H1 (cell line): ENCODE results near the gene PDYN.

ENCODE experiments used
- BRCA1 ChIP-seq: IDR thresholded peaks from 2 replicates; pipeline ENCODE4 v1.6.1; 2012; ENCODE audit warnings: low read depth, low read length, improper control_type of control experiment
- CHD7 ChIP-seq: fragments of 300-600 bp; sonication (generic); IDR thresholded peaks from 2 replicates; pipeline ENCODE4 v1.7.1; 2012; ENCODE audit warnings: low read length, moderate library complexity, mild to moderate bottlenecking, inconsistent platforms; ENCODE audit not compliant: insufficient replicate concordance
- CTCF ChIP-seq, 3 experiments: IDR thresholded peaks; 1 replicate in 2 of 3; 2 replicates in 1 of 3; pipeline versions ENCODE4 v1.5.1 to v1.6.1; 2011; ENCODE audit warnings: low read length in 3 of 3, mild to moderate bottlenecking in 3 of 3, inconsistent platforms in 2 of 3, low read depth in 1 of 3, moderate library complexity in 1 of 3; ENCODE audit not compliant: insufficient read depth in 1 of 3; ENCODE audit errors: control extremely low read depth in 1 of 3
- JUND ChIP-seq: IDR thresholded peaks from 2 replicates; pipeline ENCODE4 v1.6.1; 2011; ENCODE audit warnings: mild to moderate bottlenecking, improper control_type of control experiment, low read length
- PHF8 ChIP-seq: fragments of 200-600 bp; sonication (generic); conservative IDR thresholded peaks from 2 replicates; pipeline ENCODE4 v1.7.1; 2012; ENCODE audit warnings: low read depth, mild to moderate bottlenecking, inconsistent platforms, low read length, moderate library complexity
- POLR2A ChIP-seq, 2 experiments: IDR thresholded peaks; 1 replicate in 1 of 2; 2 replicates in 1 of 2; pipeline ENCODE4 v1.6.1; 2011; ENCODE audit warnings: low read depth in 2 of 2, low read length in 2 of 2, mild to moderate bottlenecking in 2 of 2; ENCODE audit errors: control extremely low read depth in 1 of 2
- RFX5 ChIP-seq: IDR thresholded peaks from 2 replicates; pipeline ENCODE4 v1.6.1; 2011; ENCODE audit warnings: low read depth, low read length, improper control_type of control experiment, borderline replicate concordance
- TAF1 ChIP-seq: IDR thresholded peaks from 2 replicates; pipeline ENCODE4 v1.6.1; 2011; ENCODE audit warnings: mild to moderate bottlenecking, low read depth, low read length

GRCh38 chr20:1932971-1933370 is 60.9 kb downstream of the PDYN start:
- TF ChIP-seq CTCF (IDR thresholded peaks at IDR 0.05; ENCODE audit: control extremely low read depth in 1 of 3, insufficient read depth in 1 of 3, low read depth in 1 of 3, low read length in 3 of 3): no peak
- TF ChIP-seq BRCA1: no peak
- no peak for TF ChIP-seq POLR2A (IDR thresholded peaks at IDR 0.05; ENCODE audit: control extremely low read depth in 1 of 2, low read depth in 2 of 2, low read length in 2 of 2)
- no peak for TF ChIP-seq JUND
- TF ChIP-seq RFX5: no peak
- TF ChIP-seq TAF1: no peak
- no peak for TF ChIP-seq PHF8
- no peak for TF ChIP-seq CHD7
